Measurements from ENCODE around the gene KRT73. TPM values are rescaled to one million over a fixed set of nuclear protein-coding genes. Genes with fewer than 3 reads are reported as not detected.

KRT73 gene
- total and polyA plus RNA-seq, 2 experiments from 2014 or later: not detected

DNA sequence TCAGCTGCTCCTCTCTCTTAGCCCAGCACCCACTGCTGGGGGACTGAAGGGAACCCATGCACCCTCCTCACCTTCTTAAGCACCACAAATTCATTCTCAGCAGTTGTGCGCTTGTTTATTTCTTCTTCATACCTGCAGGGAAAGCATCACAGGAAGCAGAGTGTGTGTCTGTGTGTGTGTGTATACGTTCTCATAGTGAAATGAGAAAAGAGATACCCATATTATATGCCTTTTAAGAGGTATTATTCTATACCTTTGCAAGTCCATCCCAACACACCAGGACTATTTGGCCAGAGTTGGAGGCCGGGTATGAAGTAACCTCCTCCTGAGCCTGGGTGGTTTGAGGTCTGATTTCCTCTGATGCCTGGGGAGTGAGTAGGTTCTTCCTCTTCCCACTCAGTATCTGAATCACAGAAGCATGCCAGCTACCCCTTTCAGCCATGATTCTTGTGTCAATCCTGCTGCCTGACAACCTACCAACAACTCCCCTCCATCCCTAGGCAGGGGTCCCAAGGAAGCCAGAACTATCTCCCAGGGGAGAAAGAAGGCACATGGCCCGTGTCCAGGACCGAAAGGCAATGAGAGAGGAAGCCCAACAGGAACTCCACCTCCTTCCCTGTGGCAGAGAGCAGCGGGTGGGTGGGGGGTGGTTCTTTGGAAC is 3.0 kb downstream of the KRT73 start (continued):
- TF ChIP-seq, protein P1, sequence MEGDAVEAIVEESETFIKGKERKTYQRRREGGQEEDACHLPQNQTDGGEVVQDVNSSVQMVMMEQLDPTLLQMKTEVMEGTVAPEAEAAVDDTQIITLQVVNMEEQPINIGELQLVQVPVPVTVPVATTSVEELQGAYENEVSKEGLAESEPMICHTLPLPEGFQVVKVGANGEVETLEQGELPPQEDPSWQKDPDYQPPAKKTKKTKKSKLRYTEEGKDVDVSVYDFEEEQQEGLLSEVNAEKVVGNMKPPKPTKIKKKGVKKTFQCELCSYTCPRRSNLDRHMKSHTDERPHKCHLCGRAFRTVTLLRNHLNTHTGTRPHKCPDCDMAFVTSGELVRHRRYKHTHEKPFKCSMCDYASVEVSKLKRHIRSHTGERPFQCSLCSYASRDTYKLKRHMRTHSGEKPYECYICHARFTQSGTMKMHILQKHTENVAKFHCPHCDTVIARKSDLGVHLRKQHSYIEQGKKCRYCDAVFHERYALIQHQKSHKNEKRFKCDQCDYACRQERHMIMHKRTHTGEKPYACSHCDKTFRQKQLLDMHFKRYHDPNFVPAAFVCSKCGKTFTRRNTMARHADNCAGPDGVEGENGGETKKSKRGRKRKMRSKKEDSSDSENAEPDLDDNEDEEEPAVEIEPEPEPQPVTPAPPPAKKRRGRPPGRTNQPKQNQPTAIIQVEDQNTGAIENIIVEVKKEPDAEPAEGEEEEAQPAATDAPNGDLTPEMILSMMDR (conservative IDR thresholded peaks at IDR 0.05; ENCODE audit: low read depth in 2 of 2): no peak

DNA sequence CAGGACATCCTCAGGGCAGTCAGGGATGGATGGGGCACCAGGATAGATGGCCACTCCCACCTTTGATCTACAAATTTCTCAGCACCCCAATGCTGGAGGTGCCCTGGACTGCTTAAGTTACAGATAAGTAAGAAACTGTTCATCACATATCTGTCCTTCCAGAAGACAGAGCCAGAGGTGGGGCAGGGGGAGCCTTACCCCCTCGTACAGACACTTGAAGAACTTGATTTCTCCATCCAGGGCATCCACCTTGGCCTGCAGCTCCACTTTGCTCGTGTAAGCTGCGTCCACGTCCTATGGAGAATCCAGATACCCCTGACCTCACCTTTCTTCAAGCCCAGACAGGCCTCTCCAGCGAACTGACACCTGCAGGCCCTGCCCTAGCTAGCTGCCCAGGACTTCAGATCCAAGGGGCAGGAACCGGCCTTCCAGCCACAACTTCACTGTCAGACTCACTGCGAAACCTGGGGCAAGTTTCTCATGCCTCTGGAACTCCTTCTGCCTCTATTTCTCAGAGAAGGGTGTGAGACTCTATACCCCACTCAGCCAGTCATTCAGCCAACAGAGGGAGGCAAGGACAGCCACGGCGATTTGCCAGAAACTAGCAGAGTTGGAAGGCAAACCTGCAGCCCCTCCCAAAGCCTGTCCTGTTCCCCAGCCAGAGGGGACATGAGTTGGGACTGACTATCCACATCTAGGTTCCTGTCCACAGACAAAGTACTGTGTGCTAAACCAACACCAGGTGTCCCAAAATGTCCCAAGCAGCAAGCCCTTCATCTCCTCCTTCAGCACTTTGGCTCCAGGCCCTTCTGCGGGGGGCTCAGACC is 3.8 kb downstream of the KRT73 start:
- Histone ChIP-seq H3F3A (replicated peaks; ENCODE audit: low read depth) (no peaks in the 10 kb centered on the region), H2AFZ (no peak overlapping the region), H3K4me1 (ENCODE audit: insufficient read depth) (no peaks in the 10 kb centered on the region), H3K4me2 (no peak overlapping the region), H3K79me2 (replicated peaks; ENCODE audit: insufficient read depth) (no peaks in the 10 kb centered on the region), H3K27me3 (ENCODE audit: insufficient read depth) (no peaks in the 10 kb centered on the region), H3K9me2 (ENCODE audit: insufficient read depth) (no peaks in the 10 kb centered on the region), H3K27ac (ENCODE audit: low read depth) (no peak overlapping the region), H4K20me1 (replicated peaks; ENCODE audit: insufficient read depth) (no peaks in the 10 kb centered on the region), H3K36me3 (ENCODE audit: insufficient read depth) (no peaks in the 10 kb centered on the region), H3K4me3 (no peak overlapping the region)
- no peak overlapping the region for H3K27ac Mint-ChIP-seq
- no peaks in the 10 kb centered on the region for H3K9me3 Mint-ChIP-seq
- H3K4me3 Mint-ChIP-seq: no peak overlapping the region
- no peaks in the 10 kb centered on the region for H3K4me1 Mint-ChIP-seq
- DNase-seq (ENCODE audit: low spot score) (no peak), ATAC-seq (no peak)
- peaks cover 5% of the 10 kb centered on the region for H3K27me3 Mint-ChIP-seq (ENCODE audit: insufficient read depth, low read depth, poor library complexity)
- no peaks in the 10 kb centered on the region for H3K36me3 Mint-ChIP-seq (ENCODE audit: low read depth)
- no peak for TF ChIP-seq CREB1 (CRISPR knock-in tag; IDR thresholded peaks at IDR 0.05; ENCODE audit: low read depth)
- TF ChIP-seq STAT1 (IDR thresholded peaks at IDR 0.05; ENCODE audit: unreplicated experiment): no peak
- TF ChIP-seq ZNF114 (CRISPR knock-in tag; IDR thresholded peaks at IDR 0.05): no peak
- TF ChIP-seq, protein P2, sequence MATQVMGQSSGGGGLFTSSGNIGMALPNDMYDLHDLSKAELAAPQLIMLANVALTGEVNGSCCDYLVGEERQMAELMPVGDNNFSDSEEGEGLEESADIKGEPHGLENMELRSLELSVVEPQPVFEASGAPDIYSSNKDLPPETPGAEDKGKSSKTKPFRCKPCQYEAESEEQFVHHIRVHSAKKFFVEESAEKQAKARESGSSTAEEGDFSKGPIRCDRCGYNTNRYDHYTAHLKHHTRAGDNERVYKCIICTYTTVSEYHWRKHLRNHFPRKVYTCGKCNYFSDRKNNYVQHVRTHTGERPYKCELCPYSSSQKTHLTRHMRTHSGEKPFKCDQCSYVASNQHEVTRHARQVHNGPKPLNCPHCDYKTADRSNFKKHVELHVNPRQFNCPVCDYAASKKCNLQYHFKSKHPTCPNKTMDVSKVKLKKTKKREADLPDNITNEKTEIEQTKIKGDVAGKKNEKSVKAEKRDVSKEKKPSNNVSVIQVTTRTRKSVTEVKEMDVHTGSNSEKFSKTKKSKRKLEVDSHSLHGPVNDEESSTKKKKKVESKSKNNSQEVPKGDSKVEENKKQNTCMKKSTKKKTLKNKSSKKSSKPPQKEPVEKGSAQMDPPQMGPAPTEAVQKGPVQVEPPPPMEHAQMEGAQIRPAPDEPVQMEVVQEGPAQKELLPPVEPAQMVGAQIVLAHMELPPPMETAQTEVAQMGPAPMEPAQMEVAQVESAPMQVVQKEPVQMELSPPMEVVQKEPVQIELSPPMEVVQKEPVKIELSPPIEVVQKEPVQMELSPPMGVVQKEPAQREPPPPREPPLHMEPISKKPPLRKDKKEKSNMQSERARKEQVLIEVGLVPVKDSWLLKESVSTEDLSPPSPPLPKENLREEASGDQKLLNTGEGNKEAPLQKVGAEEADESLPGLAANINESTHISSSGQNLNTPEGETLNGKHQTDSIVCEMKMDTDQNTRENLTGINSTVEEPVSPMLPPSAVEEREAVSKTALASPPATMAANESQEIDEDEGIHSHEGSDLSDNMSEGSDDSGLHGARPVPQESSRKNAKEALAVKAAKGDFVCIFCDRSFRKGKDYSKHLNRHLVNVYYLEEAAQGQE (IDR thresholded peaks at IDR 0.05; ENCODE audit: unreplicated experiment): no peak
- no peak for TF ChIP-seq EZH2 (IDR thresholded peaks at IDR 0.05; ENCODE audit: low read depth, unreplicated experiment)
- no peak for TF ChIP-seq ZNF331 (CRISPR knock-in tag; IDR thresholded peaks at IDR 0.05; ENCODE audit: low read depth)
- TF ChIP-seq, protein P3, sequence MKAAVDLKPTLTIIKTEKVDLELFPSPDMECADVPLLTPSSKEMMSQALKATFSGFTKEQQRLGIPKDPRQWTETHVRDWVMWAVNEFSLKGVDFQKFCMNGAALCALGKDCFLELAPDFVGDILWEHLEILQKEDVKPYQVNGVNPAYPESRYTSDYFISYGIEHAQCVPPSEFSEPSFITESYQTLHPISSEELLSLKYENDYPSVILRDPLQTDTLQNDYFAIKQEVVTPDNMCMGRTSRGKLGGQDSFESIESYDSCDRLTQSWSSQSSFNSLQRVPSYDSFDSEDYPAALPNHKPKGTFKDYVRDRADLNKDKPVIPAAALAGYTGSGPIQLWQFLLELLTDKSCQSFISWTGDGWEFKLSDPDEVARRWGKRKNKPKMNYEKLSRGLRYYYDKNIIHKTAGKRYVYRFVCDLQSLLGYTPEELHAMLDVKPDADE (IDR thresholded peaks at IDR 0.05): no peak
- TF ChIP-seq, protein P1 (conservative IDR thresholded peaks at IDR 0.05; ENCODE audit: low read depth in 2 of 2): no peak

All from GM23338 (cell line).